Heart left ventricle (tissue), 13 donors: ENCODE measurements around the gene RAPGEF3.

Experiments
- POLR2A ChIP-seq, 2 donors: fragments of 450-650 bp; IDR thresholded peaks; one replicate each; pipeline ENCODE4 v1.6.1; 2017; ENCODE audit warnings: antibody characterized with exemption in 2 of 2, mild to moderate bottlenecking in 2 of 2, moderate library complexity in 2 of 2
- TF ChIP-seq, protein P1 (sequence below), 12 donors: fragments of 200-600 bp; sonication (generic) in 4 of 12; IDR thresholded peaks; one replicate each; pipeline versions ENCODE4 v1.5.0 to v1.8.0; 2018 to 2022; ENCODE audit warnings: antibody characterized with exemption in 12 of 12, mild to moderate bottlenecking in 5 of 12
- donor health status: ischemic (EF 13 %, LVEDD 7.1; RV severe dilation, severe dysfunction).
- donor health status: DM: no; HTN: yes; CAD: no.
- donor health status: DM: no; HTN: no; CAD: no.
- donor health status: ischemic (EF 25% LVEDD 6.9; RV normal size, moderate dysfunction).
- donor health status: ischemic (EF 25% LVEDD 5.7; RV mildly dilated, moderate dysfunction).
- donor health status: ischemic (EF 35%, LVEDD 5.7; RV mildly dilated, moderate dysfunction).
- donor health status: nonischemic (EF 11% LVEDD 7.7; RV severe dilation, severe dysfunction).
- donor health status: DM: yes; HTN: yes; CAD: no.
- donor health status: PGD.
- donor health status: ischemic (EF 29% LVEDD 5.4; RV normal size, mild dysfunction).
- donor health status: nonischemic (EF 23%, LVEDD 6.1; RV moderate dilation, normal function).

DNA sequence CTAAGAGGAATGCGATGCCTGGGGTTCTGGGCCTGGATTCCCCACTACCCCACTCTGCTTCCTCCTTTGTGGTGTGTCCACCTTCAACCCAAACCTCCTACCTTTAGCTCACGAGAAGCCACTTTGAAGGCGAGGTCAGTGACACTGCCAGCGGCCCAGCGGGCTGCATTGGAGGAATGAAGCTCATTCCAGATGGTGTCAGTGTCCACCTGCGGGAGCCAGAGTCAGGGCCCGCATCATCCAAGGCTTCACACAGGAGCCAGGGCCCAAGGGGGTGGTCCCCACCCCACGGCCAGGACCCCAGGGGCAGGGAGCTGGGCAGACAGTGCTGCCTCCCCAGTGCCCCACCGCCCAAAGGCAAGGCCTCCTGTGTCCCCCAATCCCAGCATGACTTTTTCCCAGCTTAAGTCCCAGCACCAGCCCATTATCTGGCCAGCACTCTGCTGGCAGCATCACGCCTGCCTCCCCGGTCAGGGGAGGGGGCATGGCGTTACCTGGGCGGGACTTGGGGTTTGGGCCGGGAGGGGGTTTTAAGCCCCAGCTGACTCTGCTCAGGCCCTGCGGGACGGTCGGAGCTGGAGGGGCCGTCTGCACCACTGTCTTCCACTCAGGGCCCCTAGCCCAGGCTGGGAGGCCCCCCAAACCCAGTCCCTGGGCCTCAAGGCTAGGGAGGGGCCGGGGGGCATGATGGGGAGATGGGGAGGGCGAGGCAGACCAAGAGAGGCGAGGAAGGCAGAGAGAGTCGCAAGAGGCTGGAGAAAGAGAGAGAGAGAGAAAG lies 31.2 kb upstream of the RAPGEF3 start:
- TF ChIP-seq POLR2A (IDR thresholded peaks at IDR 0.05) = no peak
- TF ChIP-seq, protein P1, sequence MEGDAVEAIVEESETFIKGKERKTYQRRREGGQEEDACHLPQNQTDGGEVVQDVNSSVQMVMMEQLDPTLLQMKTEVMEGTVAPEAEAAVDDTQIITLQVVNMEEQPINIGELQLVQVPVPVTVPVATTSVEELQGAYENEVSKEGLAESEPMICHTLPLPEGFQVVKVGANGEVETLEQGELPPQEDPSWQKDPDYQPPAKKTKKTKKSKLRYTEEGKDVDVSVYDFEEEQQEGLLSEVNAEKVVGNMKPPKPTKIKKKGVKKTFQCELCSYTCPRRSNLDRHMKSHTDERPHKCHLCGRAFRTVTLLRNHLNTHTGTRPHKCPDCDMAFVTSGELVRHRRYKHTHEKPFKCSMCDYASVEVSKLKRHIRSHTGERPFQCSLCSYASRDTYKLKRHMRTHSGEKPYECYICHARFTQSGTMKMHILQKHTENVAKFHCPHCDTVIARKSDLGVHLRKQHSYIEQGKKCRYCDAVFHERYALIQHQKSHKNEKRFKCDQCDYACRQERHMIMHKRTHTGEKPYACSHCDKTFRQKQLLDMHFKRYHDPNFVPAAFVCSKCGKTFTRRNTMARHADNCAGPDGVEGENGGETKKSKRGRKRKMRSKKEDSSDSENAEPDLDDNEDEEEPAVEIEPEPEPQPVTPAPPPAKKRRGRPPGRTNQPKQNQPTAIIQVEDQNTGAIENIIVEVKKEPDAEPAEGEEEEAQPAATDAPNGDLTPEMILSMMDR (IDR thresholded peaks at IDR 0.05) = no peak
